Measurements from ENCODE around the gene OBSCN.

GRCh38 chr1:228362141-228362883, 154.5 kb downstream of the OBSCN start:
- no peak for TF ChIP-seq CTCF (conservative IDR thresholded peaks at IDR 0.05; ENCODE audit: low read depth, low read length)
- TF ChIP-seq USF2 (IDR thresholded peaks at IDR 0.05; ENCODE audit: low read depth, low read length), result no peak
- TF ChIP-seq POLR2A (IDR thresholded peaks at IDR 0.05; ENCODE audit: low read depth, low read length), result no peak
- no peak for TF ChIP-seq CEBPB (IDR thresholded peaks at IDR 0.05; ENCODE audit: low read depth, low read length)
- no peak for TF ChIP-seq RAD21 (IDR thresholded peaks at IDR 0.05; ENCODE audit: low read length)
- TF ChIP-seq BHLHE40 (IDR thresholded peaks at IDR 0.05; ENCODE audit: low read depth, low read length), result no peak
- TF ChIP-seq CHD1 (IDR thresholded peaks at IDR 0.05; ENCODE audit: low read depth, low read length), result no peak
- no peak for TF ChIP-seq MAZ (IDR thresholded peaks at IDR 0.05; ENCODE audit: borderline replicate concordance, low read depth, low read length)
- TF ChIP-seq MAFK (IDR thresholded peaks at IDR 0.05; ENCODE audit: low read depth, low read length), result no peak
- no peak for TF ChIP-seq FOS (IDR thresholded peaks at IDR 0.05; ENCODE audit: low read depth, low read length)
- no peak for TF ChIP-seq RFX5 (IDR thresholded peaks at IDR 0.05; ENCODE audit: low read depth, low read length)
- no peak for TF ChIP-seq RCOR1 (IDR thresholded peaks at IDR 0.05; ENCODE audit: insufficient replicate concordance, low read length)
- no peak for TF ChIP-seq MXI1 (IDR thresholded peaks at IDR 0.05; ENCODE audit: borderline replicate concordance, low read depth, low read length)
- TF ChIP-seq SMC3 (IDR thresholded peaks at IDR 0.05; ENCODE audit: low read depth, low read length), result no peak
